GM12878 (cell line): ENCODE results near the gene GNAT1. TPM values are rescaled to one million over a fixed set of nuclear protein-coding genes. Genes with fewer than 3 reads are reported as not detected.

Experiments
- ATAC-seq: fragments of 200-7000 bp; cut with Tn5 transposase; 3 replicates; pipeline ENCODE4 v1.9.1; 2020; ENCODE audit warnings: mild to moderate bottlenecking, moderate library complexity
- BruUV-seq: library from RNA; stranded (reverse); fragments of 400-500 nt; replicated peaks from 2 replicates; lab custom pipeline; 2021; lab: Mats Ljungman, UMichigan
- CTCF ChIA-PET: fragments of 300-600 bp; sonication (Branson Sonifier 250); formaldehyde crosslinking; extraction: SDS; loops from one replicate; lab custom pipeline; 2021; ENCODE audit warnings: inconsistent platforms; lab: Yijun Ruan, JAX
- POLR2A ChIA-PET: fragments of 350-600 bp; formaldehyde crosslinking; extraction: SDS; loops from one replicate; lab custom pipeline; 2021; ENCODE audit warnings: inconsistent platforms; lab: Charles Lee
- RAD21 ChIA-PET: fragments of 300-600 bp; sonication (Branson Sonifier 250); formaldehyde crosslinking; loops from one replicate; lab custom pipeline; 2023; ENCODE audit warnings: antibody characterized with exemption; ENCODE audit not compliant: unreplicated experiment; lab: Charles Lee
- SMC1A ChIA-PET: fragments of 300-600 bp; sonication (Branson Sonifier 250); formaldehyde crosslinking; loops from one replicate; lab custom pipeline; 2023; ENCODE audit not compliant: unreplicated experiment, uncharacterized antibody; lab: Charles Lee
- DNase-seq: peaks from one replicate; pipeline ENCODE4 v3.0.0-alpha.2; 2011; ENCODE audit warnings: low read depth, low spot score
- FAIRE-seq: peaks from 3 replicates; lab custom pipeline; 2011; peaks lifted over from hg19 to GRCh38; lab: Jason Lieb, UNC
- H2AFZ ChIP-seq: 2 replicates; pipeline ENCODE4 v1.6.0; 2011; ENCODE audit warnings: low read depth, low read length, control low read depth; ENCODE audit not compliant: control insufficient read depth
- H3K27ac ChIP-seq: 2 replicates; pipeline ENCODE4 v1.5.1; 2011; ENCODE audit warnings: control low read depth; ENCODE audit not compliant: control insufficient read depth, insufficient read depth
- H3K27me3 ChIP-seq, 2 experiments: replicated peaks in 1 of 2; 2 replicates each; pipeline versions ENCODE4 v1.6.0 to v1.6.1; 2011; ENCODE audit warnings: low read length in 1 of 2; ENCODE audit not compliant: control insufficient read depth in 2 of 2, insufficient read depth in 2 of 2
- H3K36me3 ChIP-seq, 2 experiments: 2 replicates each; pipeline ENCODE4 v1.5.1; 2011; ENCODE audit warnings: low read length in 1 of 2; ENCODE audit not compliant: control insufficient read depth in 2 of 2, insufficient read depth in 2 of 2
- H3K4me1 ChIP-seq: 2 replicates; pipeline ENCODE4 v1.6.1; 2011; ENCODE audit warnings: mild to moderate bottlenecking, low read length, moderate library complexity, mixed read lengths; ENCODE audit not compliant: control insufficient read depth, insufficient read depth
- H3K4me2 ChIP-seq: 2 replicates; pipeline ENCODE4 v1.6.0; 2011; ENCODE audit warnings: control low read depth; ENCODE audit not compliant: control insufficient read depth, insufficient read depth
- H3K4me3 ChIP-seq: fragments of 200-600 bp; sonication (generic); 2 replicates; pipeline ENCODE4 v1.5.1; 2016
- H3K79me2 ChIP-seq: 2 replicates; pipeline ENCODE4 v1.6.0; 2011; ENCODE audit warnings: low read length; ENCODE audit not compliant: control insufficient read depth, insufficient read depth
- H3K9ac ChIP-seq: 2 replicates; pipeline ENCODE4 v1.8.0; 2011; ENCODE audit warnings: low read length, control low read depth, mixed read lengths; ENCODE audit not compliant: control insufficient read depth, insufficient read depth
- H3K9me3 ChIP-seq: replicated peaks from 3 replicates; pipeline ENCODE4 v1.5.1; 2011; ENCODE audit warnings: mild to moderate bottlenecking, low read length; ENCODE audit not compliant: control insufficient read depth, insufficient read depth
- H4K20me1 ChIP-seq: 2 replicates; pipeline ENCODE4 v1.6.0; 2011; ENCODE audit not compliant: control insufficient read depth, insufficient read depth
- EED ChIP-seq: sonication (generic); IDR thresholded peaks from 2 replicates; pipeline ENCODE4 v1.6.1; 2016; ENCODE audit warnings: antibody characterized with exemption, low read depth
- ETV6 ChIP-seq, 2 experiments: fragments of 450-650 bp in 1 of 2; IDR thresholded peaks in 1 of 2; conservative IDR thresholded peaks in 1 of 2; 2 replicates each; pipeline ENCODE4 v1.6.1; 2014; ENCODE audit warnings: antibody characterized with exemption in 1 of 2, borderline replicate concordance in 1 of 2, low read depth in 1 of 2, mild to moderate bottlenecking in 1 of 2, moderate library complexity in 1 of 2
- KAT2A ChIP-seq: conservative IDR thresholded peaks from 2 replicates; pipeline ENCODE4 v1.6.1; 2011; ENCODE audit warnings: low read depth, low read length; ENCODE audit not compliant: control insufficient read depth
- LARP7 ChIP-seq: fragments of 450-650 bp; IDR thresholded peaks from 2 replicates; pipeline ENCODE4 v1.6.1; 2017; ENCODE audit warnings: mild to moderate bottlenecking
- POU2F2 ChIP-seq: IDR thresholded peaks from 3 replicates; pipeline ENCODE4 v1.6.1; 2011; ENCODE audit warnings: low read depth, mild to moderate bottlenecking, low read length, borderline replicate concordance
- TCF3 ChIP-seq: IDR thresholded peaks from 2 replicates; pipeline ENCODE4 v1.6.1; 2012; ENCODE audit warnings: low read depth, mild to moderate bottlenecking, low read length, borderline replicate concordance; ENCODE audit not compliant: insufficient read depth
- WGBS: methylation state at CpG from one replicate; pipeline ENCODE4 v1.1.6; 2016; ENCODE audit warnings: low lambda C conversion rate; ENCODE audit not compliant: insufficient replicate concordance, insufficient coverage; ENCODE audit errors: missing lambda C conversion rate; 5-methylcytosine and 5-hydroxymethylcytosine counted together
- in situ Hi-C: fragments of 300-500 bp; cut with MboI; formaldehyde crosslinking; loops from 9 replicates; pipeline ENCODE4 v1.14.3; 2018; ENCODE audit warnings: mixed read lengths
- intact Hi-C: fragments of 100-400 bp; cut with micrococcal nuclease; formaldehyde crosslinking; loops from one replicate; pipeline ENCODE4 v1.14.2; 2022; ENCODE audit not compliant: unreplicated experiment
- polyA plus RNA-seq, 11 experiments: library from polyadenylated mRNA; depleted of rRNA in 4 of 11; unstranded in 6 of 11; stranded (reverse) in 5 of 11; fragments of >200 nt; fragmentation: Nextera tagmentation in 4 of 11; fragmentation: Illumina TruSeq in 1 of 11; extraction: Ambion mirVana in 4 of 11; extraction: Trizol in 1 of 11; gene quantifications; 1 replicate in 1 of 11; 2 replicates in 10 of 11; pipeline versions ENCODE4 v1.2.1 to v1.2.3, GENCODE V29; 2011 to 2016; ENCODE audit warnings: inconsistent platforms in 2 of 11, missing spikeins in 2 of 11, low read depth in 1 of 11
- total RNA-seq, 4 experiments: library from RNA; depleted of rRNA in 3 of 4; stranded (reverse); fragments of >200 nt in 3 of 4; fragmentation: Illumina TruSeq in 1 of 4; extraction: Trizol in 1 of 4; gene quantifications; 2 replicates each; pipeline versions ENCODE4 v1.2.1 to v1.2.3, GENCODE V29; 2013 to 2021
- TF ChIP-seq, protein P1 (sequence below): IDR thresholded peaks from 2 replicates; pipeline ENCODE4 v1.6.1; 2011; ENCODE audit warnings: low read depth, mild to moderate bottlenecking, low read length, moderate library complexity, borderline replicate concordance; ENCODE audit errors: extremely low read depth
- TF ChIP-seq, protein P2 (sequence below): fragments of 450-650 bp; IDR thresholded peaks from 2 replicates; pipeline ENCODE4 v1.6.1; 2018; ENCODE audit warnings: borderline replicate concordance, mild to moderate bottlenecking; ENCODE audit not compliant: partially characterized antibody

The GNAT1 gene
- total and polyA plus RNA-seq, 10 of the 15 experiments (the other 5 are each of a cell fraction or from before 2014, with no cell fraction given), result not detected

DNA sequence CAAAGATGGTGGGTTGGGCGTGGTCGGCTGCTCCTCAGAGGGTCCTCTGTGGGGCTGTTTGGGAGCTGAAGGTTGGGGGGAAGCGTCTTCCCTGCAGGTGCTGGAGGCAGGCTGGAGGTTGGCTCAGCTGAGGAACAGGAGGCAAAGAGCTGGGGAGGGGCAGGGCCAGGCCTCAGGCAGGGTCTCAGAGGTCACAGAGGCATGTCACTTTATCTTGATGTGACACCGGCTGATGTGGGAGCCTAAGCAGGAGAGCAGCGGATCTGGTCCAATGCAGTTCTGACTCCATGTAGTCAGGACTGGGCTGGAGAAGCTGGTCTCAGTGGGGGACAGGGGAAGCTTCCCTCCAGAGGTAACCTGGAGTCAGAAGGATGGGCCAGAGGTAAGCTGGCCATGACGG is 7.7 kb upstream of the GNAT1 start (continued):
- no peak for TF ChIP-seq ETV6 (conservative IDR thresholded peaks at IDR 0.05 in 1 of 2, IDR thresholded peaks at IDR 0.05 in 1 of 2; ENCODE audit: borderline replicate concordance in 1 of 2, low read depth in 1 of 2)

DNA sequence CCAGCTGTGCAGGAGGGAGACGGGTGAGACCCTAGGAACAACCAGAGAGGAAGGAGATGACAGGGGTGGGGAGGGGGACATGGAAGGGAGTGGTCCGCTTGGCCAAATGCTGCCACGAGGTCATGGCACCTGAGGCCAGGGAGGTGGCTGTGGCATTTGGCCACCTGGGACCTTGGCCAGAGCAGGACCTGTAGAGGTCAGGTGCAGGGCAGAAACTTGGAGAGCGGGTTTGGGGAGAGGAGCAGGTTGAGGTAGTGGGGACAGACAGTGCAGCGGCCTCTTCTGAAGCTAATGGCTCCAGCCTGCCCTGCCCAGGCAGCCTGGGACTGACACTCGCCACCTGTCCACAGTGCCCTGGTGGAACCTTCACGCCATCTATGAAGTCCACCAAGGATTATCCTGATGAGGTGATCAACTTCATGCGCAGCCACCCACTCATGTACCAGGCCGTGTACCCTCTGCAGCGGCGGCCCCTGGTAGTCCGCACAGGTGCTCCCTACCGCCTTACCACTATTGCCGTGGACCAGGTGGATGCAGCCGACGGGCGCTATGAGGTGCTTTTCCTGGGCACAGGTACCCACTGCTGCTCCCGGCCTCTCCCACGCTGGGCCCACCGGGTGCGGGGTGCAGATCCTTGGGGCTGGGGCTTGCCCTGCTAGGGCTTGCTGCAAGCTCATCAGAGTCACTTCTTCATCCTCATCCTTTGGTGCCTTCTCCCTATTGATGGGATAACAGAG is 7.0 kb upstream of the GNAT1 start:
- 56% methylated on average over 20 of the region's 21 CpGs for WGBS
- DNase-seq (no peak), ATAC-seq (no peak), FAIRE-seq (no peak)
- ChIA-PET CTCF (no interaction called here), SMC1A (no interaction called here), POLR2A (no interaction called here), RAD21 (no interaction called here)
- Histone ChIP-seq H3K4me2 (no peak overlapping the region), H3K4me3 (no peak overlapping the region), H3K9ac (no peak overlapping the region), H2AFZ (no peak overlapping the region), H4K20me1 (no peaks in the 10 kb centered on the region), H3K27ac (no peak overlapping the region), H3K79me2 (no peaks in the 10 kb centered on the region), H3K36me3 (no peaks in the 10 kb centered on the region), H3K27me3 (no peaks in the 10 kb centered on the region), H3K4me1 (no peaks in the 10 kb centered on the region), H3K9me3 (no peaks in the 10 kb centered on the region)
- intact Hi-C loops, result no loop called here
- TF ChIP-seq KAT2A, result no peak
- TF ChIP-seq, protein P1, sequence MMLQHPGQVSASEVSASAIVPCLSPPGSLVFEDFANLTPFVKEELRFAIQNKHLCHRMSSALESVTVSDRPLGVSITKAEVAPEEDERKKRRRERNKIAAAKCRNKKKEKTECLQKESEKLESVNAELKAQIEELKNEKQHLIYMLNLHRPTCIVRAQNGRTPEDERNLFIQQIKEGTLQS, result no peak
- TF ChIP-seq EED, result no peak
- TF ChIP-seq POU2F2, result no peak
- no peak for TF ChIP-seq LARP7
- TF ChIP-seq, protein P2, sequence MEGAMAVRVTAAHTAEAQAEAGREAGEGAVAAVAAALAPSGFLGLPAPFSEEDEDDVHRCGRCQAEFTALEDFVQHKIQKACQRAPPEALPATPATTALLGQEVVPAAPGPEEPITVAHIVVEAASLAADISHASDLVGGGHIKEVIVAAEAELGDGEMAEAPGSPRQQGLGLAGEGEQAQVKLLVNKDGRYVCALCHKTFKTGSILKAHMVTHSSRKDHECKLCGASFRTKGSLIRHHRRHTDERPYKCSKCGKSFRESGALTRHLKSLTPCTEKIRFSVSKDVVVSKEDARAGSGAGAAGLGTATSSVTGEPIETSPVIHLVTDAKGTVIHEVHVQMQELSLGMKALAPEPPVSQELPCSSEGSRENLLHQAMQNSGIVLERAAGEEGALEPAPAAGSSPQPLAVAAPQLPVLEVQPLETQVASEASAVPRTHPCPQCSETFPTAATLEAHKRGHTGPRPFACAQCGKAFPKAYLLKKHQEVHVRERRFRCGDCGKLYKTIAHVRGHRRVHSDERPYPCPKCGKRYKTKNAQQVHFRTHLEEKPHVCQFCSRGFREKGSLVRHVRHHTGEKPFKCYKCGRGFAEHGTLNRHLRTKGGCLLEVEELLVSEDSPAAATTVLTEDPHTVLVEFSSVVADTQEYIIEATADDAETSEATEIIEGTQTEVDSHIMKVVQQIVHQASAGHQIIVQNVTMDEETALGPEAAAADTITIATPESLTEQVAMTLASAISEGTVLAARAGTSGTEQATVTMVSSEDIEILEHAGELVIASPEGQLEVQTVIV, result no peak
- no peak for TF ChIP-seq TCF3
- in situ Hi-C loops, result no loop called here
- no TSS peak for BruUV-seq
